Activated T-helper 1 cell treated with anti-CD3 and anti-CD28 coated beads, Interleukin-12 subunit alpha, Interleukin-12 subunit beta, Interleukin-2, Interleukin-4 antibody, amounts not matched to agents 30 ng/mL and 10 ng/mL and 1 ng/mL, durations not matched to agents 14 hours and 24 hours and 36 hours (primary cell): ENCODE results near the gene ATP6V1B1. TPM values are rescaled to one million over a fixed set of nuclear protein-coding genes. Genes with fewer than 3 reads are reported as not detected.
A peak's percentile ranks its signal among the peaks of the same experiment; 100 is the strongest.
"Not testable (repeated sequence)": the region's sequence is repeated elsewhere in the genome, so short reads cannot be mapped to it uniquely, and the experiment has no call there.

Experiments used
- DNase-seq: peaks from one replicate; pipeline ENCODE4 v3.0.0; 2021; ENCODE audit warnings: low spot score
- H3K27ac Mint-ChIP-seq: one replicate; pipeline ENCODE4 v1.8.0; 2021; ENCODE audit warnings: mild to moderate bottlenecking, mixed read lengths
- H3K27me3 Mint-ChIP-seq: one replicate; pipeline ENCODE4 v1.8.0; 2022; ENCODE audit warnings: mild to moderate bottlenecking, moderate library complexity, mixed read lengths; ENCODE audit not compliant: insufficient read depth
- H3K36me3 Mint-ChIP-seq: one replicate; pipeline ENCODE4 v1.8.0; 2021; ENCODE audit warnings: low read depth, mixed read lengths
- H3K4me1 Mint-ChIP-seq: one replicate; pipeline ENCODE4 v1.8.0; 2021; ENCODE audit warnings: low read depth, mixed read lengths
- H3K4me3 Mint-ChIP-seq: one replicate; pipeline ENCODE4 v1.8.0; 2021; ENCODE audit warnings: mild to moderate bottlenecking, moderate library complexity, mixed read lengths
- H3K9me3 Mint-ChIP-seq: one replicate; pipeline ENCODE4 v1.8.0; 2021; ENCODE audit warnings: mixed read lengths
- intact Hi-C: fragments of 100-400 bp; cut with micrococcal nuclease; formaldehyde crosslinking; loops from one replicate; pipeline ENCODE4 v1.15.1; 2024
- total RNA-seq: library from RNA; stranded (reverse); gene quantifications from 2 replicates; pipeline ENCODE4 v1.2.3, GENCODE V29; 2022

The ATP6V1B1 gene
- total RNA-seq, 1 donor from 2014 or later = not detected

DNA sequence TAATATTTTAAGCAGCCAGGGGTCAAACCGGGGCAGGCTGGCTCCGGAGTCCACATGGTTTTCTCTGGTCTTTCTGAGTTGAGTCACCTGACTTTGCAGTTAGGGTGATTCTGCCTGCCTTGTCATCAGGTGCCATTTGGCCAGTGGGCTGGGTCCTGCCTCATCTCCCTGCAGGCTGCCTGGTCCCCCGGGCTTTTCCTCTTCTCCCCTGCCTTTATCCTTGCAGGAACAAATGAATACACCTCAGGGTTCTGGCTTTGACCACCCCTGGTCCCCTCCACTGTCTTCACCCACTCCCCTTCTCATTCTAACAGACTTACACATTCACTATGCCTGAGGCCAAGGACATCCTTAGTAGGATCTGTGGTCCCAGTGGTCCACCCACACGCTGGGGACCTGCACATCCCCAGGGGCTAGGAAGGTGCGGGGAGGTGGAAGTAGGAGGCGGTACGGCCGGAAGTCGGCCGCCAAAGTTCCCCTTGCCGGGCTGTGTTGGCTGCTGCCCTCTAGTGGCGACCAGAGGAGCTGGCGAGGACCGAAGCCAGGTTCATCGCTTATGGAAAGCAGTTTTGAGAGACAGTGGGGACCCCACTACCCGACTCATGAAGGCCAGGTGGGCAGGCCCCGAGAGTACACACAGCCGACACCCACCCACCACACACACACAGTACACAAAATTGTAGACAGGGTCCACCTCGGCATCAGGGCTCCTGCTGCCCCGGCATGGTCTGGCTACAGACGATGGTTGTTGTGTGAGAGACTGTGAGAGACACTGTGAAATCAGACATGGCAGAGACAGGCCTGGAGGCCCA lies 65.3 kb downstream of the ATP6V1B1 start:
- H3K36me3 Mint-ChIP-seq = no peaks in the 10 kb centered on the region
- H3K27ac Mint-ChIP-seq = peak overlapping the region; percentile 37
- H3K4me3 Mint-ChIP-seq = peak overlapping the region; percentile 54
- H3K27me3 Mint-ChIP-seq = peaks cover 11% of the 10 kb centered on the region
- peak; percentile 75 for DNase-seq
- intact Hi-C loops = loop anchor here (1.0 kb wide), 4 partner anchors 16 to 226 kb away; partner anchors contain the start of gene PAIP2B
- H3K4me1 Mint-ChIP-seq = peaks cover 27% of the 10 kb centered on the region
- H3K9me3 Mint-ChIP-seq = no peaks in the 10 kb centered on the region

DNA sequence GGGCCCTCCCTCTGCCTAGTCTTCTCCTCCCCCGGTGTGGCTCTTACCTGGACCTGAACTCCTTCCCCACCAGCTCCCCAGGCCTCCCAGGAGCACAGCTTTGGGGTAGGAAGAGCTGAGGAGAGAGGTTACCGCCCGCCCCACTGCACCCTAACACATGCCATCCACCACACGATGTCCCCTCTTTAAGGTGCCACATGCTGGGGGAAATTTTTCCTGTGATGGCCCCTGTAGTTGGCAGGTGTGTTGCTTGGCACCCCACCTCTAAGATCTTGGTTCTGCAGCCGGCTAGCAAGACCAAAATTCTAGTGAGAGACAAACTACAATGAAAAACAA lies 65.9 kb downstream of the ATP6V1B1 start:
- Mint-ChIP-seq H3K27ac (no peak overlapping the region), H3K36me3 (no peaks in the 10 kb centered on the region), H3K4me1 (peaks cover 27% of the 10 kb centered on the region), H3K4me3 (no peak overlapping the region), H3K27me3 (peaks cover 11% of the 10 kb centered on the region), H3K9me3 (no peaks in the 10 kb centered on the region)
- intact Hi-C loops = loop anchor here (1.0 kb wide), 4 partner anchors 16 to 226 kb away; partner anchors contain the start of gene PAIP2B
- no peak for DNase-seq

DNA sequence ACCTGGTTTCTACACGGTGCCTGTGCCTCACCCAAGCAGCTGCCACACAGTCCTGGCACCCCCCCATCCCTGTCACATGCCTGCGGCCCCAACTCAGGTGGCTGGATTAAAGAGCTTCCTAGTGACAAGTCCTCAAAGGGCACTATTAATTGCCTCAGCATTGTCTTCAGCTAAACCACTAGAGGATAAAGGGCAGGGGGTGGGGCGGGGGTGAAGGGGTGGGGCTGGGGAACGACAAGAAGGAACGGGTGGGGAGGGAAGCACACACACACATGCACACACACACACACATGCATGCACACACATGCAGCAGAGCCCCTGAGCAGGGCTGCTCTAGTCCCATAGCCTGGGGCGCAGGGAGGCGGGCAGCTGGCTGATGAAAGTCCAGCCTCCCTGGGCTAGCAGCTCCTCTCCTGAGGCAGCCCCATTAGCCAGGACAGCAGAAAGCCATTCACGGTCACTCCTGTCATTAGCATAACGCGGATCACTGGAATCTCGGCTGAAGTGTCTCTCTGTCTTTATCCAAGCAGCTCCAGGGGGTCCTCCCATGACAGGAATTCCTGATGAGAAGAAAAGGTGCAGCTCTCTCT lies 66.4 kb downstream of the ATP6V1B1 start:
- intact Hi-C loops = loop anchor here (1.0 kb wide), 4 partner anchors 17 to 225 kb away; partner anchors contain the start of gene PAIP2B
- peaks cover 11% of the 10 kb centered on the region for H3K27me3 Mint-ChIP-seq
- no peaks in the 10 kb centered on the region for H3K9me3 Mint-ChIP-seq
- H3K4me1 Mint-ChIP-seq = peaks cover 27% of the 10 kb centered on the region
- no peak overlapping the region for H3K27ac Mint-ChIP-seq
- no peaks in the 10 kb centered on the region for H3K36me3 Mint-ChIP-seq
- no peak overlapping the region for H3K4me3 Mint-ChIP-seq
- DNase-seq = no peak

DNA sequence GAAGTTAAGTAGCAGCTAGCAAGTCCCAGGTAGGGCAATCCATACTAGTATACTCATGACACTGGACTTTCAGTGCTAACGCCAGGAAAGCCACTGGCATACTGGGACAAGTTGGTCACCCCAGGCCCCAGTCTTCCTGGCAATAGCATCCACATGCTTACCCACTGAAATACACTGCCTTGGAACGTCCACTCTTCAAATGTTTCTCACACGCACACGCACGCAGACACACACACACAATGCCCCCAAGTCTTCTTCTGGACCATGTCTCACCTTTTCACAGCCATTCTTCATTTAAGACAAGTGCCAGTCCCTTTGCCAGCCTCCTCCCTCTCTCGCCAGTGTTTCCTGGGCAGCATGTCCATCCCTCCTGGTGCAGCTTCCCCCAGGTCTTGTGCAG lies 67.7 kb downstream of the ATP6V1B1 start:
- Mint-ChIP-seq H3K36me3 (no peaks in the 10 kb centered on the region), H3K4me3 (no peak overlapping the region), H3K27ac (no peak overlapping the region), H3K9me3 (no peaks in the 10 kb centered on the region), H3K27me3 (peaks cover 11% of the 10 kb centered on the region), H3K4me1 (peaks cover 27% of the 10 kb centered on the region)
- intact Hi-C loops = no loop called here
- DNase-seq = no peak

DNA sequence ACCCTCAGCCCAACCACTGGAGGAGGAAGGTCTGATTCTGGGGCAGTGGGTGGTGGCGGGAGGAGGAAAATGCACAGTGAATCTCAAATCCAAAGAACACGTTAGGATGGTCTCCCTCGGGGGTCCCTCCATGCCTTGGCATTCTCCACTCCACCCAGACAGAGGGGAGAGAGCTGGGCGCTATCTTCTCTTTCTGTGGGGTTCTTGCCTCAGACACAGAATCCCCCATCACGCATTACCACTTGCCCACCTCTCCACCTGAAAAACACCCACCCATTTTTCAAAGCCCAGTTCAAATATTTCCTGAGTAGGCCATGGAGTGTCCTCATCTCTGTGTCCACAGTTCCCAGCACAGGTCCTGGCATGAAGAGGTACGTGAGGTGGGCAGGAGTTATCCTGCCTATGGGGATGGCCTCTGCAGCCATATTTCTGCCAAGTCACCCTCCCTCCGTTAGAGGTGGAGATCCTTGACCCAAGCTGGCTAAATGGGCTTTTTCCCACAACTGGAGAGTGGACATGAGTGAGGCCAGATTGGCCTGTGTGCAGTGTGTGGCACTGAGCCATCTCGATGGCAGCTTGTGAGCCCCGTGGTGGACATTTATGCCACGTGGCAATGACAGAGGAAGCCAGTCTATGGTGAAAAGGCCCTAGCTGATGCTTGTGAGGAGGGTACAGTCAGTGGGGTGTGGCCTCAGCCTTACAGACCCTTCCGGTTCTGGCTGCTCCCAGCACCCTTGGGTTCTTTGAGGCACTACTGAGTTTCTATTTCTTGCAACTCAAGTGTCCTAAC lies 68.5 kb downstream of the ATP6V1B1 start:
- intact Hi-C loops = no loop called here
- DNase-seq = no peak
- Mint-ChIP-seq H3K27ac (no peak overlapping the region), H3K4me3 (no peak overlapping the region), H3K36me3 (no peaks in the 10 kb centered on the region), H3K4me1 (peaks cover 20% of the 10 kb centered on the region), H3K27me3 (peaks cover 10% of the 10 kb centered on the region), H3K9me3 (no peaks in the 10 kb centered on the region)

DNA sequence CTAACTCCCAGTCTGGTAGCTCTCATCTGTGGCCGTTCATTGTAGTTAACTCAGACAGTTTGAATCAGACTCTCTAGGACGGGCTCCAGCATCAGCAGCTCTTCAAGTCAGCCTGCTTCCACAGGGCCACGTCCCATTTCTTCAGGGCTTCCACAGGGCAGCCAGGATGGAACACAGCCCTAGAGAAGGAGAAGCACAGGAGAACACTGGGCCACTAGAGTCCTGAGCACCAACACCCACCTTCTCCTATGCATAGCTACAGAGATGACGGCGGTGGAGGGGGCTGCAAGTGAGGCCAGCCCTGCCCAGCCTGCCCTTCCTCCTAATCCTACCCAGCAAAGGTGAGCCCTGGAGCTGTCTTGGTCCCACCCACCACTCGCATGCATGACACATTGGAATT lies 69.2 kb downstream of the ATP6V1B1 start:
- Mint-ChIP-seq H3K36me3 (no peaks in the 10 kb centered on the region), H3K4me3 (no peak overlapping the region), H3K27ac (no peak overlapping the region), H3K27me3 (peaks cover 10% of the 10 kb centered on the region), H3K9me3 (no peaks in the 10 kb centered on the region), H3K4me1 (peaks cover 15% of the 10 kb centered on the region)
- intact Hi-C loops = no loop called here
- DNase-seq = no peak

DNA sequence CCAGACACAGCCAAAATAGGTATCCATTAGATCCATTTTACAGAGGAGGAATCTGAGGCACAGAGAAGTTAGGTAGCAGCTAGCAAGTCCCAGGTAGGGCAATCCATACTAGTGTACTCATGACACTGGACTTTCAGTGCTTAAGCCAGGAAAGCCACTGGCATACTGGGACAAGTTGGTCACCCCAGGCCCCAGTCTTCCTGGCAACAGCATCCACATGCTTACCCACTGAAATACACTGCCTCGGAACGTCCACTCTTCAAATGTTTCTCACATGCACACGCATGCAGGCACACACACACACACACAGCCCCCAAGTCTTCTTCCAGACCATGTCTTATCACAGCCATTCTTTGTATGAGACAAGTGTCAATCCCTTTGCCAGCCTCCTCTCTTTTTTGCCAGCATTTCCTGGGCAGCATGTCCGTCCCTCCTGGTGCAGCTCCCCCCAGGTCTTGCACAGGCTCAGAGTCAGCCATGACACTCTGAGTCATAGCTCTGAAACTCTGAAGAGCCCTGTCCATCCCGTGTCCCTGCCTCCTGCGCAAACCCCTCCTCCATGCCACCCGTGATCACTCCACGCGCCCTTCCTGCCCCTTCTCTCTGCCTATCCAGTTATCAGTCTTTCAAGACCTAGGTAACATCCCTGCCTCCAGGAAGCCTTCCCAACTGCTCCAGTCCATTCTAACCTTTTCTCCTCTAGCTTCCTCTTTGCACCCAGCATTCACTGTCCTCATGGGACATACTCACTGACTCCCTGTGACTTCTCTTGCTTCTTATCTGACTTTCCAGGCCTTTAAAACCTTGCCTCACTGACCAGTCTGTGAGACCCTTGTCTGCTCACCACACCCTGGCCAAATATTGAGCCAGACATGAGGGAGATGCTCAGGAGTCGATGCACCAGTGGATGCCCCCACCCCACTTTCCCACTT lies 69.8 kb downstream of the ATP6V1B1 start:
- no peaks in the 10 kb centered on the region for H3K36me3 Mint-ChIP-seq
- intact Hi-C loops = no loop called here
- DNase-seq = no peak
- peaks cover 12% of the 10 kb centered on the region for H3K27me3 Mint-ChIP-seq
- no peak overlapping the region for H3K4me3 Mint-ChIP-seq
- H3K4me1 Mint-ChIP-seq = peaks cover 11% of the 10 kb centered on the region
- H3K27ac Mint-ChIP-seq = no peak overlapping the region
- H3K9me3 Mint-ChIP-seq = no peaks in the 10 kb centered on the region

DNA sequence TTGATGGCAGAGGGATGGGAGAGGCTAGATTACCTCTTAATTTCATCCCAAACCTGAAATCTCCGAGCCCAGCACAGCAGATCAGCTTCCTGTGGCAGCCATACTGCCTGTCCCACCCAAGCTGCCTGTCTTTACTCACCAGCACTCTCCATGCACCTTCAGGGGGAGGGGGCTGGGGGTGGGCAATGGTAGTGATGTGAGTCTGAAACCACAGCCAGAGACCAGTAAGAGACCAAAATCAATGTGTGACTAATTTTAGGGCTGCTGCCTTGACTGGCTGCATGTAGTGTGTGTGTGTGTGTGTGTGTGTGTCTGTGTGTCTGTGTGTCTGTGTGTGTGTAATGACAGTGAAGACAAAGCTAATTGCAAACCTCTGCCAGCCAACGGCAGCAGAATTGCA lies 70.6 kb downstream of the ATP6V1B1 start:
- Mint-ChIP-seq H3K9me3 (no peaks in the 10 kb centered on the region), H3K27ac (no peak overlapping the region), H3K4me1 (peaks cover 3% of the 10 kb centered on the region), H3K36me3 (no peaks in the 10 kb centered on the region), H3K4me3 (no peak overlapping the region), H3K27me3 (peaks cover 12% of the 10 kb centered on the region)
- DNase-seq = no peak
- intact Hi-C loops = no loop called here

DNA sequence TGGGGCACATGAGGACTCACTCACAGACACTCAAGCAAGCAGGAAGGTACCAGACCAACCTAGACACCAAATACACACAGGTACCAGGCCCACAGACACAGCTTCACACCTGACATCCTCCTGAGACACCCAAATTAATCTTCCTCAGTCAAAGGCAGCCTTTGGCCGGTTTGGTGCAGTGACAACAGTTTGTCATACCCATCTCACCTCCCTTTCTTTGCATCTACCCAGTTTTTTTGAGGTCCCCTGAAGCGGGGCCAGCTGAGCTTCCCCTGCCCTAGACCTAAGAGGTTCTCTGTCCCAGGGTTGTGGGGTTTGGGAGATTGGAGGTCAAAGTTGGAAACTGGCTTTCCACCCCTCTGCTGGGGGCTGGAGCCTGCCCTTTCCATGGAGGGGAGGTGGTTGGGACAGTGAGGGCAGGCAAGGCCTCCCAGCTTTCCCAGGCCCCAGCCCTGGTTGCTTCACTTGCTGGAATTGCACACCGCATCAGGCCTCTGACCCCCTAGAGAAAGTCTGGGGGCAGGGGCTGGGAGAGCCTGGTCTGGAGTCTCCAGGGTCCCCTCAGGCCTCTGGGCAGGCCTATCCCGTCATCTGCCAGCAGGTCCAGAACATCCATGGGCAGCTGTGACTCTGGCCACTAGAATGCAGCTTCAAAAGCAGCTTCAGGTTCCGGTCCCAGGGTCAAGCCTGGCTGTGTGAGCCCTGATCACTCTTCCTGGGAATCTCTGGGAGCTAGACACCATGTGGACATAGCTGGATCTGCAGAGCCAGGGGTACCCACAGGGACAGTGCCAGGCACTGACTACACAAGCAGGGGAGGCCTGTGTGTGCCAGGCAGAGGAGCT lies 71.5 kb downstream of the ATP6V1B1 start:
- no peak for DNase-seq
- Mint-ChIP-seq H3K9me3 (no peaks in the 10 kb centered on the region), H3K4me1 (no peaks in the 10 kb centered on the region), H3K4me3 (no peak overlapping the region), H3K27me3 (peaks cover 9% of the 10 kb centered on the region), H3K36me3 (no peaks in the 10 kb centered on the region), H3K27ac (no peak overlapping the region)
- intact Hi-C loops = no loop called here

DNA sequence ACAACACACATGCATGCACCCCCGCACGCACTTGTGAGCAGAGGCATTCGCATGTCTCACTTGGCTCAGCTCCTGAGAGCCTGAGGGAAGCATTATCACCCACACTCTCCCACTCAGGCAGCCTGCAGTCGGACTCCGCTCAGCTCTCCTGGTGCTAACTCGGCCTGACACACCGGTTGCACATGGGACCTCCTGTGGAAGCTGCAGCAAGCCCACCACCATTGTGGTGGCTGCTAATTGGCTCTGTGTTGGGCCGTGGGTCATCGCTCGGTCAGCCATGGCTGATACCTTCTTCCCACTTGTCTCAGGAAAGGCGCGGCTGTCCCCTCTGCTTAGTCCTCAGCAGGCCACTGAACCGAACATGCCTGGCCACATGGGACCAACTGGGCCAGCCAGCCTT lies 72.6 kb downstream of the ATP6V1B1 start:
- H3K27me3 Mint-ChIP-seq = peaks cover 9% of the 10 kb centered on the region
- H3K4me1 Mint-ChIP-seq = no peaks in the 10 kb centered on the region
- no peaks in the 10 kb centered on the region for H3K36me3 Mint-ChIP-seq
- H3K27ac Mint-ChIP-seq = no peak overlapping the region
- intact Hi-C loops = no loop called here
- H3K4me3 Mint-ChIP-seq = no peak overlapping the region
- DNase-seq = no peak
- no peaks in the 10 kb centered on the region for H3K9me3 Mint-ChIP-seq

DNA sequence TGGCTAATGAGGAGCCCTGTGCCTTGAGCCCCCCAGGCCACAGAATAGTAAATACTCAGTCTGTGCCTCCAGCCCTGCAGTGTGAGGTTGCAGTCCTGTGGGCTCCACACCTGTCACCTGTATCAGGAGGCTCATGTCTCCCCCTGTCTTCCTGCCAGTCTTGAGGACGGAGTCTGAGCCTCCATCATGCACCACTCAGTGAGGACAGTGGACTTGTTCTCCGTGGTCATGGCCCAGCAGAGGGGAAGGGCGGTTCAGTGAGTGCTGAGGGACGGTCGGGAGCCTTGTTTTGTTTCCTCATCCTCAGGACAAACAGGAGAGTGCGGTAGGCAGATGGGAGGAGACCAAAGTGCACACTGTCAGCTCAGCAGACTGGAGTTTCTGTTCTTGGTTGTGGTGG lies 76.1 kb downstream of the ATP6V1B1 start:
- H3K4me3 Mint-ChIP-seq, DNase-seq, H3K36me3 Mint-ChIP-seq, H3K4me1 Mint-ChIP-seq, intact Hi-C loops, H3K9me3 Mint-ChIP-seq, H3K27me3 Mint-ChIP-seq, H3K27ac Mint-ChIP-seq: not testable (repeated sequence)
